Activated CD4-positive, alpha-beta T cell treated with anti-CD3 and anti-CD28 coated beads, Interleukin-2, amount 50 U/mL, for 1 hour (primary cell): ENCODE data around the gene HM13.
"Not testable (repeated sequence)": the region's sequence is repeated elsewhere in the genome, so short reads cannot be mapped to it uniquely, and the experiment has no call there.

Experiments
- DNase-seq: peaks from one replicate; pipeline ENCODE4 v3.0.0-alpha.2; 2020

Gene HM13, protein sequence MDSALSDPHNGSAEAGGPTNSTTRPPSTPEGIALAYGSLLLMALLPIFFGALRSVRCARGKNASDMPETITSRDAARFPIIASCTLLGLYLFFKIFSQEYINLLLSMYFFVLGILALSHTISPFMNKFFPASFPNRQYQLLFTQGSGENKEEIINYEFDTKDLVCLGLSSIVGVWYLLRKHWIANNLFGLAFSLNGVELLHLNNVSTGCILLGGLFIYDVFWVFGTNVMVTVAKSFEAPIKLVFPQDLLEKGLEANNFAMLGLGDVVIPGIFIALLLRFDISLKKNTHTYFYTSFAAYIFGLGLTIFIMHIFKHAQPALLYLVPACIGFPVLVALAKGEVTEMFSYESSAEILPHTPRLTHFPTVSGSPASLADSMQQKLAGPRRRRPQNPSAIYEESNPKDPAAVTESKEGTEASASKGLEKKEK

GRCh38 chr20:31514154-31515071 lies at the start of gene HM13:
Gene HM13 (plus strand): TSS chr20:31514442. CDS start chr20:31514552, 110 bp downstream.
- peak; percentile 87 for DNase-seq

DNA sequence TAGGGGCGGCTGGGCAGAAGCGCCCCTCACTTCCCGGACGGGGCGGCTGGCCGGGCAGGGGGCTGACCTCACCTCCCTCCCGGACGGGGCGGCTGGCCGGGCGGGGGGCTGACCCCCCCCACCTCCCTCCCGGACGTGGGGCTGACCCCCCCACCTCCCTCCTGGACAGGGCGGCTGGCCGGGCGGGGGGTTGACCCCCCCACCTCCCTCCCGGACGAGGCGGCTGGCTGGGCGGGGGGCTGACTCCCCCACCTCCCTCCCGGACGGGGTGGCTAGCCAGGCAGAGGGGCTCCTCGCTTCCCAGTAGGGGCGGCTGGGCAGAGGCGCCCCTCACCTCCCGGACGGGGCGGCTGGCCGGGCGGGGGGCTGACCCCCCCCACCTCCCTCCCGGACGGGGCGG lies 43.3 kb upstream of the HM13 start:
- not testable (repeated sequence) for DNase-seq

- DNase-seq = no peak
Measured at GRCh38 chr20:31472395-31473330, 41.6 kb upstream of the HM13 start.

DNA sequence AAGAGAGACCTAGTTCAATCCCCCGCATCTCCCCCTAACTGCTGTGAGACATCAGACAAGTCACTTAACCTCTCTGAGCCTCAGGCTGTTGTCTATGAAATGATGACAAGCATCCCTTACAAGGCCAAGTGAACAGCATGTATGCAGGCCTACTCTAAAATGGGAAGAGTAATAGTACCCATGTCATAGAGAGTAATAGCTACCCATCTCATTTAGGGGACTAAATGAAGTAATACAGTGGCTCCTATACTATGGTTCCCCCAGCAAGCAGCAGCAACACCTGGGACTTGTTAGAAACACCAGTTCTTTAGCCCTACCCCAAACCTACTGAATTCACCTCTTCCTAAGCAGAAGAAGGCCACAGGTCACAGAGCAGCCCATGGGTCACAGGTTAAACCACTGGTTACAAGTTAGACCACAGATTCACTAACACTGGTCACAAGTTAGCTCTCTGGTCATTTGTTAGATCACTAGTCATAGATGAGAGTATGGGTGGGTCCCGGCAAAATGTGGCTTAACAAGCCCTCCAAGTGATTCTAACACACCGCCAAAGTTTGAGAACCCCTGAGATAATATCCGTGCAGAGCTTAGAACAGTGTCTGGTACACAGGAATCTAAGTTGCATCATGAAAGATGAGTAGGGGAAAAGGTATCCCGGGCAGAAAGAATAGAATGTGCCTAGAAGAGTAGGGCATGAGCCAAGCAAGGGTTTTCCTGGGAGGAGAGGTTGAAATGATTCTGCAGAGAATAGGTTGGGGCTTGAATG lies 40.7 kb upstream of the HM13 start:
- DNase-seq = no peak

DNA sequence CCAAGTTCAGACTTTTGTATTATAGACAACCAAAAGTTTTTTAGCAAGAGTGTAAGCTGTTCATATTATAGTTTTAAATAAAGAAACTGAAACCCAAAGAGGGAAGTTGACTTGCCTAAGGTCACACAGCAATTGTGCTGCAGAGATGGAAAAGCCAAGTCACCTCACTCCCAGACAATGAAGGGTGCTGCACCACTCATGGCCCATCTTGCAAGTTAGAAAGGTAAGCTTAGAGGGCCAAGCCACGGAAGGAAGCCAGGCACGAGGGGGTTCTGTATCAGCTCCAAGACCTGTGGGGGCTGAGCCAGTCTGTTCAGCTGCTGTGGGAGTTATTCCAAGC lies 40.2 kb upstream of the HM13 start:
- DNase-seq = no peak

DNA sequence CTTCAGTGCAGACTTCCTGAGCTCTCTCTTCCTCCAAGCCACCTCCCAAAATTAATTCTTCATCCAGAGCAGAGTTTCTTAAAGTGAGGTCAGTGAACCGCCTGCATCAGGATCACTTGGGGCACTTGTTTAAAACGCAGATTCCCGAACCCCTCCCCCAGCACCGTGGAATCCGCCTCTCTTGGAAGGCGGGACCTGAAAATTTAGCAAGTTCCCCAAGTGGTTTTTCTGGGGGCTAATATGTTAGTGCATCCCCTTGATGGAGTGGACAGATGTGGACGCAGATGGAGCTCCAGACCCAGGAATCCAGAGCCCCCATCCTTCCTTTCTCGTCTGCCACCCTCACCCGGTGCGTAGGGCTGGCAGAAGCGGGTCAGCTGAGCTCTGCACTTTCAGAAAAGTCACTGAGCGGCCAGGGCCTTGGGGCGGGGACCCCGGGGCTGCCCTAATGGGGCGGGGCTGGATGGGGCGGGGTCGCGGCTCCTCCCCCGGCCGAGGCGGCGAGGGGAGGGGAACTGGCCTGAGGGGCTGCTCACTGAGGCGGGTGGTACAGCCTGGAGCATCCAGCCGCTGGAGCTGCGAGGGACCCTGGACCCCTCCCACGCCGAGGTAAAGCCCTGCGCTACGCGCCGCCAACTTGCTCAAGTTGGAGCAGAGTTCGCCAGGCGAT lies 39.3 kb upstream of the HM13 start, which contains the start of the genes DEFB124 and REM1:
TSS of gene DEFB124 (minus strand) at position 370 of the 670 bp plus-strand sequence. CDS start 2,114 bp downstream, outside the sequence.
TSS of gene REM1 (plus strand) at position 531 of the 670 bp plus-strand sequence. CDS start 1,158 bp downstream, outside the sequence.
- no peak for DNase-seq

DNA sequence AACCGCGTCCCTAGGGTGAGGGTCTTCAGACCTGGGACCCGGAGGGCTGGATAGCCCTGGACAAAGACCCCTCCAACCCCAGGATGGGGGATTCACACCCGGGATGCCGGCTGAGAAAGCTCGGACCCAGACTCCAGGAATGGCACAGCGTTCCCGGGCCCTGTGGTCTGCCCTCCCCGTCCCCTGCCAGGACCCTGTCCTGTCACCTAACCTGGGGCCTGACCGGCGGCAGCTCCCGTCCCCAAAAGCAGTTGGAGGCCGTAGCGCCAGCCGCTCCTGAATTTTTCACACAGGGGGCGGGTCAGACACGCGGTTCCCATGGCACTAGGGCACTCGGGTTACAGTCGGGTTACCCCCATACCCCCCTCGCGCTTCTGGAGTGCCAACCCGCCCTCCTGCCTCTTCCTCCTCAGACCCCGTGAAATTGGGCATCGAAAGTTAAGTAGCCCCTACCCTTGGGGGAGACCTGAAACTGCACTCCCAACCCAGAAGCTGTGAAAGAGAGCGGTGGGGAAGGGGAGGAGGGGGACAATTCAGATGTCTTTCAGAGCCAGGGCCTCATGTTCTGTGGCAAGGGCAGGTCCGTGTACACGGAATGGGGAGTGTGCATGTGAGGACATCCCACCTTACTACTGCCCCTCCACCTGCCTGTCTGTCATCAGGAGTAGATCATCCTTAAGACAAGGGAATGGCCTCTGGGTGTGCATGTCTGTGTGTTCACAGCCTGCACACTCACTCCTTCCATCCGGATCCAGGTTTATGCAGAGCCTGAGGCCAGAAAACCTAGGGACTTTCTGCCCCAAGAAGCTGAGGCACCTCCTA lies 38.6 kb upstream of the HM13 start:
- no peak for DNase-seq

DNA sequence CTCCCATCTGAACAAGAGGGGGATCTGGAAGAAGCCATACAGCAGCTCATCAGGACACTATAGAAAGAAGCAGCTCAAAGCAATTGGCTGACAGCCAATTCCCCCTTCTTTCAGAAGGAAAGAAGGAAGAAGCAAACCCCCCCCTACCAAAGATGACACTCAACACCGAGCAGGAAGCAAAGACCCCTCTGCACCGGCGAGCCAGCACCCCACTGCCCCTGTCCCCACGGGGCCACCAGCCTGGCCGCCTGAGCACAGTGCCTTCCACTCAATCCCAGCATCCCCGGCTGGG lies 38.0 kb upstream of the HM13 start:
- no peak for DNase-seq

DNA sequence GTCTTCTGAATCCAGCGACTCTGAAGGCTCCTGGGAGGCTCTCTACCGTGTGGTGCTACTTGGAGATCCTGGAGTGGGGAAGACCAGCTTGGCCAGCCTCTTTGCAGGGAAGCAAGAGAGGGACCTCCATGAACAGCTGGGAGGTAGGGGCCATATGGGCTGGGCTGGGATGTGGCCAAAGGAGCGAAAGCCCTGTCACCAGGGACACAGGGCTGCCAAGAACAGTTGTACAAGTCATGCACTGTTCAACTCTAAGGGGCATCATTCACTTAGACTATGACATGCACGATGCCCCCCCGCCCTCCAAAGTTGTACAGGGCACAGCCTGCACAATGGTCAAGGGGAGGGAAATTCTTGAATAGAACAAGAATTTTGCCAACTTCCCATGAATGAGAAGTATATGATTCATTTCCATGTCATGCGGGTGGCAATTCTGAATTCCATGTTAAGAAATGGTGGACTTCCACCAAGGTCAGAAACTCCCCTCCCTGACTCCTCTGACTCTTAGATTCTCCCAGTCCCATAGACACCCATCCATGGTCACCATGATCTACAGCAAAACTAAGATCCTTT lies 37.5 kb upstream of the HM13 start:
- DNase-seq = no peak

DNA sequence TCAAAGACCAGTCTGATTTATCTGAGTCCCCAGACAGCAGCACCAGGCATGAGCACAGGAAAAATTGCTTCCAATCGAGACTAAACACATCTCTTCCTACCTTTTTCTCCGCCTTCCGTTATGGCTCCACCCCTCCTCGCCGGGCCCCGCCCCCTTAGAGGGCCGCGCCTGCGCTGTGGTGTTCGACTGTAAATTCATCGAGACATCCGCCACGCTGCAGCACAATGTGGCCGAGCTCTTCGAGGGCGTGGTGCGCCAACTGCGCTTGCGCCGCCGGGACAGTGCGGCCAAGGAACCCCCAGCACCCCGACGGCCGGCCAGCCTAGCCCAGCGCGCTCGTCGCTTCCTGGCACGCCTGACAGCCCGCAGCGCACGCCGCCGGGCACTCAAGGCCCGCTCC lies 30.2 kb upstream of the HM13 start:
- DNase-seq = no peak

DNA sequence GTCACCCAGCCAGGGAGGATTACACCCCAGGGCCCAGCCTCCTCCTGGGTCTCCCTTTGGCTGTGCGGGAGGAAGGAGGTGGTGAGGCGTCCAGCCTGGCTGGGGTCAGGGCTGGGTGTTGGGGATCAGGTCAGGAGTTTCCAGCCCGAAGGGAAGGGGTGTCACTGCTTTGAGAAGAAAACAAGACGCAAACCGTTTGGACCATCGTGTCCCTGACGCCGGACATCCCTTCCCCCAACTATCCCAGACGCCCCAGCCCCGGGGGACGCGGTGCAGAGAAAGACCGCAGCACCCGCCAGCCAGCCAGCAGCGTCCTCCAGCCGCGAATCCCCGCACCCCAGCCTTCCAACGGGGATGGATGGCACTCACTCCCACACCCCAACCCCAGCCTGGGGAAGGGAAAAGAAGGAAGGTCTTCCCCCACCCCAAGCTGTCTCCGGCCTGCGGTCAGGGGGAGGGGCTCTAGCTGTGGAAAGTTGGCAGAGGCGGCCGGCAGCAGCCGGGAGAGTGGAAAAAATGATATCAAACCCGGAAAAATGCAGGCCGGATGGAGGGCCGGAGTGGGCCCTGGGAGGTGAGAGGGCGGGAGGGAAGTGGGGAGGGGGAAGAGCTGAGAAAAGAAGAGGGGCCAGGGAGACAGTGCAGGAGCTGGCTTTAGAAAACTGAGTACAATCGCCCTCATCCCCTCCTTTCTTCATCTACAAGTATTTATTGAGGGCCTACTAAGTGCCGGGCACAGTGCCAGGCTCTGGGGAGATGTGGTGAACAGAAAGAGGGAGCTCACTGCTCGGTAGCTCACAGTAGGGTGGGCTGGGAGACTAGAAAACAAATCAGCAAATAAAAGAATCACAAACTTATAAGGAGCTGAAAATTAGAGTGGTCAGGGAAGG lies 28.5 kb upstream of the HM13 start:
- no peak for DNase-seq

GRCh38 chr20:31488115-31488514 lies 26.1 kb upstream of the HM13 start:
- no peak for DNase-seq

DNA sequence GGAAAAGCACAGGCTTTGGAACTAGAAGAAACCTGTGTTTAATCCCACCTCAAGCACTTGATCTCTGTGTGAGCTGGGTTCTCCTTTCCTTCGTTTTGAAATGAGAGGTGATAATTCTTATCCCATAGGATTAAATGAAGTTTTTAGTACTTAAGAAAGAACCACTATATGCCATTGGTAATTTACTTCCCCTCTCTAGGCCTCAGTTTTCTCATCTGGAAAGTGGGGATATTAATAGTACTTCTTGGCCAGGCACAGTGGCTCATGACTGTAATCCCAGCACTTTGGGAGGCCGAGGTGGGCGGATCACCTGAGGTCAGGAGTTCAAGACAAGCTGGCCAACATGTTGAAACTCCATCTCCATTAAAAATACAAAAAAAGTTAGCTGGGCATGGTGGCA lies 25.1 kb upstream of the HM13 start:
- no peak for DNase-seq

DNA sequence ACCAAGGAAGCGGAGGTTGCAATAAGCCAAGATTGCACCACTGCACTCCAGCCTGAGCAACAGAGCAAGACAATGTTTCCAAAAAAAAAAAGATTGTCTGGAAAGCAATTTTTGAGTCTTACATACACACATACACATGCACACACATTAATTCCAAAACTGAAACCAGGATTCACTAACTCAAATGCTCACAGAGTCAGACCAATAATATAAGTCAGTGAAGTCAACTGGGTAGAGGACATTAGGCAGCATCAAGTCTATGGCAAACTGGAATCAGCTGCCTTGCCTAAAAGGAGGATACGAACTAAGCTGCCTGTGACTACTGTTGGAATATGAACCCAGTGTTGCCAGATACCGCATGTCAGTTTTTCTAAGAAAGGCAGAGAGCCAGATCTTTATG lies 23.5 kb upstream of the HM13 start:
- no peak for DNase-seq

GRCh38 chr20:31494131-31494530 lies 20.1 kb upstream of the HM13 start:
- DNase-seq = no peak

- DNase-seq = no peak
Measured at GRCh38 chr20:31496761-31497295, 17.4 kb upstream of the HM13 start.

GRCh38 chr20:31497838-31498540 lies 16.3 kb upstream of the HM13 start:
- DNase-seq = no peak

DNA sequence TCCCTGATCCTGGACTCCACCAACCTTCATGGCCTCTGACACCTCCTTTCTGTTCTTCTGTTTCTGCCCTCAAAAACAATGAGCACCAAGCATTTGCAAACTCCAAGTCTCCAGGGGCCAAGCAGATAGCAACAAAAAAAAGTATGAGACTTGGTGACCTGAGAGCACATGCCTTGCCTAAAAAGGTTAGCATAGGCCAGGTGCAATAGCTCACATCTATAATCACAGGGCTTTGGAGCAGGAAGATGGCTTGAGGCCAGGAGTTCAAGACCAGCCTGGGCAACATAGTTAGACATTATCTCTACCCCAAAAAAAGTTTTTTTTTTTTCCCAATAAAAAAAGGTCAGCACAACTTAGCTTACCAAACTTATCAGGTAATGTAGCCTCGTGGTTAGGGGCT lies 13.7 kb upstream of the HM13 start:
- DNase-seq = no peak
